SU-DHL-6 (cell line): Measurements from ENCODE around the gene AMFR.

ENCODE experiments used
- H2AFZ ChIP-seq: fragments of 200-600 bp; sonication (generic); 2 replicates; pipeline ENCODE4 v1.6.1; 2014; ENCODE audit warnings: low read depth, mild to moderate bottlenecking, moderate library complexity, mixed read lengths, antibody characterized with exemption, low read length; ENCODE audit not compliant: severe bottlenecking
- H3F3A ChIP-seq: fragments of 200-600 bp; shearing (Covaris generic); 2 replicates; pipeline ENCODE4 v1.6.0; 2016; ENCODE audit warnings: antibody characterized with exemption, mild to moderate bottlenecking; ENCODE audit not compliant: insufficient read depth
- H3K27ac ChIP-seq: fragments of 200-600 bp; sonication (generic); 2 replicates; pipeline ENCODE4 v1.5.1; 2016; ENCODE audit warnings: low read depth, mild to moderate bottlenecking, low read length, moderate library complexity, mixed read lengths
- H3K27me3 ChIP-seq: fragments of 200-600 bp; sonication (generic), shearing (Covaris generic); 2 replicates; pipeline ENCODE4 v1.6.0; 2014; ENCODE audit warnings: mild to moderate bottlenecking, low read length
- H3K36me3 ChIP-seq: fragments of 200-600 bp; sonication (generic); 2 replicates; pipeline ENCODE4 v1.6.1; 2014; ENCODE audit warnings: mild to moderate bottlenecking, low read length, mixed read lengths
- H3K4me2 ChIP-seq: fragments of 300-600, 200-600 bp; shearing (Covaris generic), sonication (generic); 2 replicates; pipeline ENCODE4 v1.6.0; 2014; ENCODE audit warnings: low read length, low read depth, mild to moderate bottlenecking; ENCODE audit not compliant: poor library complexity, severe bottlenecking
- H3K4me3 ChIP-seq: fragments of 200-600 bp; sonication (generic); 2 replicates; pipeline ENCODE4 v1.5.1; 2014; ENCODE audit warnings: antibody characterized with exemption, low read length, mild to moderate bottlenecking, mixed read lengths; ENCODE audit not compliant: insufficient read depth, poor library complexity, severe bottlenecking
- H3K79me2 ChIP-seq: fragments of 200-600 bp; sonication (generic); 2 replicates; pipeline ENCODE4 v1.6.1; 2014; ENCODE audit warnings: mild to moderate bottlenecking, low read length, moderate library complexity; ENCODE audit not compliant: insufficient read depth
- H3K9ac ChIP-seq: fragments of 200-600 bp; sonication (generic); 2 replicates; pipeline ENCODE4 v1.7.0; 2014; ENCODE audit warnings: mild to moderate bottlenecking, low read length
- H3K9me2 ChIP-seq: fragments of 200-600 bp; sonication (generic); replicated peaks from 2 replicates; pipeline ENCODE4 v1.6.1; 2014; ENCODE audit warnings: low read length; ENCODE audit not compliant: insufficient read depth
- H3K9me3 ChIP-seq: fragments of 200-600 bp; sonication (generic); 2 replicates; pipeline ENCODE4 v1.6.1; 2014; ENCODE audit warnings: low read length, mixed read lengths; ENCODE audit not compliant: insufficient read depth
- H4K20me1 ChIP-seq: fragments of 200-600 bp; sonication (generic); 2 replicates; pipeline ENCODE4 v1.6.1; 2014; ENCODE audit warnings: low read depth, mild to moderate bottlenecking, antibody characterized with exemption, low read length, moderate library complexity, mixed read lengths
- EZH2phosphoT487 ChIP-seq: fragments of 200-600 bp; sonication (generic), shearing (Covaris generic); conservative IDR thresholded peaks from 2 replicates; pipeline ENCODE4 v1.6.1; 2018; ENCODE audit warnings: mild to moderate bottlenecking, antibody characterized with exemption, low read length, moderate library complexity, mixed read lengths
- TF ChIP-seq, protein P1 (sequence below): fragments of 200-600 bp; sonication (generic); IDR thresholded peaks from one replicate; pipeline ENCODE4 v1.5.1; 2017; ENCODE audit warnings: antibody characterized with exemption, mild to moderate bottlenecking, low read length, moderate library complexity; ENCODE audit not compliant: insufficient read depth, poor library complexity, severe bottlenecking

The AMFR gene

DNA sequence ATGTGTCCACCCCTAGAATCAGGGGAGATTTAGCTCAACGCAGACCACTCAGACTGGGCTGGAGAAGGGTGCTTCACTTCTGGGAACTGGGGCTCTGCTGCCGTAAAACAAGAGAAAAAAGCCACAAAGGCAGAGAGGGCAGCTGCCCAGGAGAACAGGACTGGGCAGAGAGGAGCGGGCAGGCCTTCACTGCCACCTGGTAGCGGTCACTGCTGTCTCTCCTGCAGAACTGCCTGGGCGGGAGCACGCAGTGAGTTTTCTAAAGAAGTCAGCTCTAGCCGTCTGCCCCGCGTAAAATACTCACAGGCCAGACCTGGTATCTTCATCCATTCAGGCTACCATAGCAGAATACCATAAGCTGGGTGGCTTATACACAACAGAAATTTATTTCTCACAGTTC lies 103.8 kb downstream of the AMFR start:
- no peak overlapping the region for H3K4me2 ChIP-seq
- no peaks in the 10 kb centered on the region for H3K79me2 ChIP-seq

DNA sequence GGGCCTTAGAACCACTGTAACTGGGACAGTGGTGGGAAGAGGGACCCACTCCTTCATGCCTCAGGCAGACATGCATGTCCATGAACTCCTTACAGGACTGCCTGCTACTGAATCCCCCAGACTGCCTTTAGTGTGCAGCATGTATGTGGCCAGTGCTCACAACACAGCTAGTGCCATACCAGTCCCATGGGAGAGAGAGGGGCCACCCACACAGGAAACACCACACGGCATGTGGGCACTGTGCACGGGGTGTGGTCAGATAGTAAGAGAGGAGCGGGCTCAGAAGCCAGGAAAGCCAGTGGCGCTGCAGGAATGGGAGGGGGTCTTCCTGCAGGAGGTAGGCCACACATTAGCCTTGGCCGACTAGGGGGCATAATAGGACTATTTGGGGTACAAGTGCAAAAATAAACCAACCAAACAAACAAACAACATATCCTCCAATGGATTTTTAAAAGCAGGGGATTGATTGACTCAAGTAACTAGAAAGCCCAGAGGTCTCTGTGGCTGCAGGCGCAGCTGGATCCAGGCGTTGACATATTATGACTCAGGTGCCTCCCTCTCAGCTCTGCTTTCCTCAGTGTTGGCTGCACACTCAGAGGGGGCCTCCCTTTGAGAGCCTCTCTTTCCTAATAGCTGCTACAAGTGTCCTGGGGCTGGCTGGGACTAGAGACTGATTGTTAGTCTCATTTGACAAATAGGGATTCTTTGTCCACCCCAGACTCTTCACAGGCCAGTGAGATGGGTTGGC lies 104.4 kb downstream of the AMFR start:
- Histone ChIP-seq H3K36me3 (no peaks in the 10 kb centered on the region), H4K20me1 (no peaks in the 10 kb centered on the region), H3K27ac (no peak overlapping the region), H3K9me2 (no peaks in the 10 kb centered on the region), H3F3A (no peaks in the 10 kb centered on the region), H3K27me3 (no peaks in the 10 kb centered on the region), H3K9ac (no peak overlapping the region), H3K9me3 (no peaks in the 10 kb centered on the region), H3K4me2 (no peak overlapping the region), H2AFZ (no peak overlapping the region), H3K79me2 (no peaks in the 10 kb centered on the region), H3K4me3 (no peak overlapping the region)
- TF ChIP-seq, protein P1, sequence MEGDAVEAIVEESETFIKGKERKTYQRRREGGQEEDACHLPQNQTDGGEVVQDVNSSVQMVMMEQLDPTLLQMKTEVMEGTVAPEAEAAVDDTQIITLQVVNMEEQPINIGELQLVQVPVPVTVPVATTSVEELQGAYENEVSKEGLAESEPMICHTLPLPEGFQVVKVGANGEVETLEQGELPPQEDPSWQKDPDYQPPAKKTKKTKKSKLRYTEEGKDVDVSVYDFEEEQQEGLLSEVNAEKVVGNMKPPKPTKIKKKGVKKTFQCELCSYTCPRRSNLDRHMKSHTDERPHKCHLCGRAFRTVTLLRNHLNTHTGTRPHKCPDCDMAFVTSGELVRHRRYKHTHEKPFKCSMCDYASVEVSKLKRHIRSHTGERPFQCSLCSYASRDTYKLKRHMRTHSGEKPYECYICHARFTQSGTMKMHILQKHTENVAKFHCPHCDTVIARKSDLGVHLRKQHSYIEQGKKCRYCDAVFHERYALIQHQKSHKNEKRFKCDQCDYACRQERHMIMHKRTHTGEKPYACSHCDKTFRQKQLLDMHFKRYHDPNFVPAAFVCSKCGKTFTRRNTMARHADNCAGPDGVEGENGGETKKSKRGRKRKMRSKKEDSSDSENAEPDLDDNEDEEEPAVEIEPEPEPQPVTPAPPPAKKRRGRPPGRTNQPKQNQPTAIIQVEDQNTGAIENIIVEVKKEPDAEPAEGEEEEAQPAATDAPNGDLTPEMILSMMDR = no peak
- no peak for TF ChIP-seq EZH2phosphoT487

More for the DNA sequence above, 103.8 kb downstream of the AMFR start:
- TF ChIP-seq, protein P1 = no peak
- TF ChIP-seq EZH2phosphoT487 = no peak
- Histone ChIP-seq H3K9me2 (no peaks in the 10 kb centered on the region), H2AFZ (no peak overlapping the region), H3K4me3 (no peak overlapping the region), H3K9me3 (no peaks in the 10 kb centered on the region), H4K20me1 (no peaks in the 10 kb centered on the region), H3K27ac (no peak overlapping the region), H3K27me3 (no peaks in the 10 kb centered on the region), H3K36me3 (no peaks in the 10 kb centered on the region), H3K9ac (no peak overlapping the region), H3F3A (no peaks in the 10 kb centered on the region)

DNA sequence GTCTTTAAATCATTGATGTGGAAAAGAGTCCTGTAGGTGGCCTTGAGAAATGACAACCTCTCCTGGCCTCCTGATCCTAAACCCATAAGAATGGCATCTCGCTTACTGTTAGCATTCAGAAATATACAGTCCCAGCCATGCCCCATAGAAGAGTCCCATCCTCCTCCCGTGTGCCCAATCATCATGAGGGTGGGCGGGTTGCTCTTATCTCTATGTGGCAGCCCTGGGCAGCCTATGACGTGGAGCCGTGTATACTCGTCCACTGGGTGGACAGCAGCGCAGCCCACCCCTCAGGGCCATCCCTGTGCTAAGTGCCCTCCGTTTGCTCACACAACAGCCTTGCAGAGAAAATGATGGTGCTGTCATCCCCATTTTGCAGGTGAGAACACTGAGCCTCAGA lies 105.3 kb downstream of the AMFR start:
- Histone ChIP-seq H3K9ac (no peak overlapping the region), H4K20me1 (no peaks in the 10 kb centered on the region), H3K9me3 (no peaks in the 10 kb centered on the region), H3K36me3 (no peaks in the 10 kb centered on the region), H2AFZ (no peak overlapping the region), H3K27me3 (no peaks in the 10 kb centered on the region), H3K79me2 (no peaks in the 10 kb centered on the region), H3K27ac (no peak overlapping the region), H3K9me2 (no peaks in the 10 kb centered on the region), H3K4me3 (no peak overlapping the region), H3K4me2 (no peak overlapping the region), H3F3A (no peaks in the 10 kb centered on the region)
- TF ChIP-seq EZH2phosphoT487 = no peak
- TF ChIP-seq, protein P1 = no peak
